ENCODE results near the gene NANOGP8. TPM values are rescaled to one million over a fixed set of nuclear protein-coding genes. Genes with fewer than 3 reads are reported as not detected.
"Not testable (repeated sequence)": the region's sequence is repeated elsewhere in the genome, so short reads cannot be mapped to it uniquely, and the experiment has no call there.

Gene NANOGP8
- total RNA-seq, 1 donor from 2014 or later: not detected

DNA sequence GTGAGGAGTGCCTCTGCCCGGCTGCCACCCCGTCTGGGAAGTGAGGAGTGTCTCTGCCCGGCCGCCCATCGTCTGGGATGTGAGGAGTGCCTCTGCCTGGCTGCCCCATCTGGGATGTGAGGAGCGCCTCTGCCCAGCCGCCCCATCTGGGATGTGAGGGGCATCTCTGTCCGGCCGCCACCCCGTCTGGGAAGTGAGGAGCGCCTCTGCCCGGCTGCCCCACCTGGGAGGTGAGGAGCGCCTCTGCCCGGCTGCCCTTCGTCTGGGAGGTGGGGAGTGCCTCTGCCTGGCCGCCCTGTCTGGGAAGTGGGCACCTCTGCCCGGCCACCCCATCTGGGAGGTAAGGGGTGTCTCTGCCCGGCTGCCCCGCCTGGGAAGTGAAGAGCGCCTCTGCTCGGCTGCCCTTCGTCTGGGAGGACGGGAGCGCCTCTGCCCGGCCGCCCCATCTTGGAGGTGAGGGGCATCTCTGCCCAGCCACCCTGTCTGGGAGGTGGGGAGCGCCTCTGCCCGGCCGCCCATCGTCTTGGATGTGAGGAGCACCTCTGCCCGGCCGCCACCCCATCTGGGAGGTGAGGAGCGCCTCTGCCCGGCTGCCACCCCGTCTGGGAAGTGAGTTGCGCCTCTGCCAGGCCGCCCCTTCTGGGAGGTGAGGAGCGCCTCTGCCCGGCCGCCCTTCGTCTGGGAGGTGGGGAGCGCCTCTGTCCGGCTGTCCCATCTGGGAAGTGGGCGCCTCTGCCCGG lies 3.3 kb downstream of the NANOGP8 start:
- H3K27ac ChIP-seq (ENCODE audit: low read depth, low read length); H3K27me3 ChIP-seq (ENCODE audit: control insufficient read depth in 3 of 3, insufficient read depth in 3 of 3, low read length in 3 of 3); H3K36me3 ChIP-seq (ENCODE audit: control insufficient read depth in 3 of 3, insufficient read depth in 3 of 3, low read length in 3 of 3); H3K4me3 ChIP-seq (ENCODE audit: low read length in 3 of 3); H3K9me3 ChIP-seq (ENCODE audit: control insufficient read depth in 3 of 3, low read length in 3 of 3); H3K9ac ChIP-seq (ENCODE audit: low read depth in 1 of 3, low read length in 3 of 3); H3K4me1 ChIP-seq (ENCODE audit: control insufficient read depth in 3 of 3, insufficient read depth in 3 of 3, low read length in 3 of 3): not testable (repeated sequence)

DNA sequence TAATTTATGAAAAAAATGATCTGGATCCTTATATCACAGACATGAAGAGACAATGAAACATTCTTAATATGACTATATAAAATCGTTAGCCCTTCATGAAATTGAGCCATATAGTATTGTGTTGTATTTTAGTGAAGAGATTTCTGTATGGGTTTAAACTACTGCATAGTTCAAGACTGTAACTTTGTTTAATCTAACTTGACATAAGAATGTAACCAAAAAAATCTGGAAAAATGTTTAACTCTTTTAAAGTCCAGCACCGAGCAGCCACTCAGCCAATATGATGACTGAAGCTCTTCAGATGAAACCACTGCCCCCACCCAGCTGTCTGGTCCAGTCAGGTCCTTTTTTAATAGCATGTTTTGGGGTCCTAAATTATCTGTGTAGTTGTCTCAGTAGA lies 4.9 kb downstream of the NANOGP8 start:
- Histone ChIP-seq H3K27me3 (ENCODE audit: control insufficient read depth in 3 of 3, insufficient read depth in 3 of 3, low read length in 3 of 3) (no peaks in the 10 kb centered on the region), H3K4me1 (ENCODE audit: control insufficient read depth in 3 of 3, insufficient read depth in 3 of 3, low read length in 3 of 3) (no peaks in the 10 kb centered on the region), H3K27ac (ENCODE audit: low read depth, low read length) (no peak overlapping the region), H3K4me3 (ENCODE audit: low read length in 3 of 3) (no peak overlapping the region), H3K9me3 (ENCODE audit: control insufficient read depth in 3 of 3, low read length in 3 of 3) (no peaks in the 10 kb centered on the region), H3K9ac (ENCODE audit: low read depth in 1 of 3, low read length in 3 of 3) (no peak overlapping the region), H3K36me3 (ENCODE audit: control insufficient read depth in 3 of 3, insufficient read depth in 3 of 3, low read length in 3 of 3) (no peaks in the 10 kb centered on the region)

DNA sequence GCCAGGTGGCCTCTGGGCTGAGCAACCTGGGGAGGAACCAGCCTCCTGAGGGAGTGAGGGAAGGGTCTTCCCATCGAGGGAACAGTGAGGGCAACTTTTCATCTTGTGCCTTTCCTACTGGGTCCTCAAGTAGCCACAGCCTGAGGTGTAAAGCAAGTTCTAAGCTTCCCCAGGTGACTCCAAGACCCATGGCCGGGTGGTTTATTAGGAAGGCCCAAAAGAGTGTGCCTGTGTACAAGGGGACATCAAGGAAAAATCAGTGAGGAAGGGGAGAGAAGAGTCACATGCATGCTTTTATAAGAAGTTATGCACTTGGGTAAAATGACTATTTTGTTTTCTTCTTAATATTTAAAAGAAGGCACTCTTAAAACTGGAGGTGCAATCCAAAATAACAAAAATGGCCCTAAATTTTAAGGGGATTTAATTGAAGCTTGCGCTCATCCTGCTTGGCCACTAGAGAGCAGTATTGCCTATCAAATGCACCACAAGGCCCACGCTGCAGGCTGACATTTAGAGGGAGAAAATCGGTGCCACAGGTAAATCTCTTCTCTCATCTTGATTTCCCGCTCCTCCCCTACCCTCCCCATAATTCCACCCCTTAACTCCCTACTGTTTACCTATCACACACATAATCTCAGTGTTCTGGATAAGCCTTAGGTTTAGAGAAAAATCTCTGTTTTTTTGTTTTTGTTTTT lies 6.7 kb downstream of the NANOGP8 start:
- no peaks in the 10 kb centered on the region for H3K27me3 ChIP-seq (ENCODE audit: control insufficient read depth in 3 of 3, insufficient read depth in 3 of 3, low read length in 3 of 3)
- no peak overlapping the region for H3K9ac ChIP-seq (ENCODE audit: low read depth in 1 of 3, low read length in 3 of 3)

DNA sequence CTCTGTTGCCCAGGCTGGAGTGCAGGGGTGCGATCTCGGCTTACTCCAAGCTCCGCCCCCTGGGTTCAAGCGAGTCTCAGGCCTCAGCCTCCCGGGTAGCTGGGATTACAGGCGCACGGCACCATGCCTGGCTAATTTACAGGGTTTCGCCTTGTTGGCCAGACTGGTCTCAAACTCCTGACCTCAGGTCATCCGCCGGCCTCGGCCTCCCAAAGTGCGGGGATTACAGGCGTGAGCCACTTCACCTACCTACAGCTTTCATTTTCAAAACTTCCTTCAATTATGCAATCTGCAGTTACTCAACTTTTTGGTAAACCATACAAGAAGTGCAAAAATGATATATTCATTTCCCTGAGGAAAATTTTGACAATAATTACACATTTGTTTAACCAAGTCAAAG lies 14.0 kb downstream of the NANOGP8 start:
- H3K9ac ChIP-seq (ENCODE audit: low read depth in 1 of 3, low read length in 3 of 3): no peak overlapping the region
- H3K9me3 ChIP-seq (ENCODE audit: control insufficient read depth in 3 of 3, low read length in 3 of 3): no peaks in the 10 kb centered on the region
- no peak overlapping the region for H3K4me3 ChIP-seq (ENCODE audit: low read length in 3 of 3)
- H3K27ac ChIP-seq (ENCODE audit: low read depth, low read length): no peak overlapping the region
- no peaks in the 10 kb centered on the region for H3K4me1 ChIP-seq (ENCODE audit: control insufficient read depth in 3 of 3, insufficient read depth in 3 of 3, low read length in 3 of 3)
- H3K36me3 ChIP-seq (ENCODE audit: control insufficient read depth in 3 of 3, insufficient read depth in 3 of 3, low read length in 3 of 3): no peaks in the 10 kb centered on the region
- H3K27me3 ChIP-seq (ENCODE audit: control insufficient read depth in 3 of 3, insufficient read depth in 3 of 3, low read length in 3 of 3): no peaks in the 10 kb centered on the region

More for the DNA sequence above, 6.7 kb downstream of the NANOGP8 start:
- no peaks in the 10 kb centered on the region for H3K4me1 ChIP-seq (ENCODE audit: control insufficient read depth in 3 of 3, insufficient read depth in 3 of 3, low read length in 3 of 3)
- no peak overlapping the region for H3K4me3 ChIP-seq (ENCODE audit: low read length in 3 of 3)
- no peak overlapping the region for H3K27ac ChIP-seq (ENCODE audit: low read depth, low read length)
- H3K9me3 ChIP-seq (ENCODE audit: control insufficient read depth in 3 of 3, low read length in 3 of 3): no peaks in the 10 kb centered on the region
- H3K36me3 ChIP-seq (ENCODE audit: control insufficient read depth in 3 of 3, insufficient read depth in 3 of 3, low read length in 3 of 3): no peaks in the 10 kb centered on the region

DNA sequence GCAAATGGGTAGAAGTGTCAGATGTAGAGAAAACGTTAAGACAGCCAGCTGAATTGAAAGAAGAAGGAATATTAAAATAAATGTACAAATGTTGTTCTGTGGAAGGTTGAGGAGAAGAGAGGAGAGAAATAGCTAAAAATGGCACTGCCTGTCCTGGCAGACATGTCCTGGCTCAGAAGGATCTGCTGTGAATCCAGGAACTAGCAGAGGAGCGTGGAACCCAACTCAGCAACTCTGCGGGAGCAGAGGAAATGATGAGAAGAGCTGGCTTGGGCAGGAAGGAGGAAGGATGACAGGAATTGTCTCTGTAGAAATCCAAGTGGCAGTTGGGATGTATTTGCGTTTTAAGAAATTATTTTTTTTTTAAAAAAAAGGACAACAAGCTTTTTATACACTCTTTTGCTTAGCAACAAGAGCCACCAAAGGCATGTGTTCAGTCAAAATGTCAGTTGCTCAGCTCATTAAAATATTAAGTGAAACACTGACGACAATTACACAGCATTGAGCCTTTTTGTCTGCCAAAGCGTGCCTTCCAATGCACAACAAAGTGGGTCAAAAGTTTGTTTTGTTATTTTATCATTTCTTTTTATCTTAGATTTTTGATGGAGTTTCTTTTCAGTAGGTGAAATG lies 16.1 kb downstream of the NANOGP8 start:
- Histone ChIP-seq H3K9me3 (ENCODE audit: control insufficient read depth in 3 of 3, low read length in 3 of 3) (no peaks in the 10 kb centered on the region), H3K4me1 (ENCODE audit: control insufficient read depth in 3 of 3, insufficient read depth in 3 of 3, low read length in 3 of 3) (no peaks in the 10 kb centered on the region), H3K9ac (ENCODE audit: low read depth in 1 of 3, low read length in 3 of 3) (no peak overlapping the region), H3K36me3 (ENCODE audit: control insufficient read depth in 3 of 3, insufficient read depth in 3 of 3, low read length in 3 of 3) (no peaks in the 10 kb centered on the region), H3K27me3 (ENCODE audit: control insufficient read depth in 3 of 3, insufficient read depth in 3 of 3, low read length in 3 of 3) (no peaks in the 10 kb centered on the region), H3K27ac (ENCODE audit: low read depth, low read length) (no peak overlapping the region), H3K4me3 (ENCODE audit: low read length in 3 of 3) (no peak overlapping the region)

DNA sequence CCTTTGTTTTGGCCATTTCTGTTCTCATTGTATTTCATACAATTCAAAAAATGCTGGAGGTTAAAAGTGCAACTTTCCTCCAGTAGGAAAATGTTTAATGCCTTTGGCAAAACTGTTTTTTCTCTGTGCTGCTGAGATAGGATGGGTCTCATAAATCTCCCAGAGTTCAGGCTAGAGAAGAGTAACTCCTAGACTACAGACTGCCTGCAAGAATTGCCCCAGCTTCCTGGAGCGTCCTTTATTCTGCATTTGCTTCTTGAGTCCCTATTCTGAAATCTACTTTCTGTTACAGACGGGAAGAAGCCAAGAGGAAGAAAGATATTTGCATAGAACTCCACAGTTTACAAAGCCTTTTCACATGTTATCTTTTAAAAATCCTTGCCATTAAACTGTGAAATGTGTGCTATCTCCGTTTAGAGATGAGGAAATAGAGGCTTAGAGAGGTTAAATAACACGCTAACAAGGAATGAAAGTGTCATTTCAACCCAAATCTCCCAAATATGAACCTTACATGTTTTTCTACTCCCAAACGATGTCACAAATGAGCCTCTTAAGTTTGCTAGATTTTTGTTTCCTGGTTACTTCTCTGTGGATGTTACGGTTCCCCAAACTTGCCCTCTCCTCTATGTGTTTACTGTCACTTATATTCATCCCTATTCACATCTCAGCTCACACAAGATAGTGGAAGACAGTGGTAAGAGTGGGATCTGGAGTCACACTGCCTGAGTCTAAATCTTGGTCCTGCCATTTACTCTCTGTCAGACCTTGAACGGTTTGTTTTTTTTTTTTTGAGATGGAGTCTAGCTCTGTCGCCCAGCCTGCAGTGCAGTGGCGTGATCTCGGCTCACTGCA lies 17.4 kb downstream of the NANOGP8 start:
- no peaks in the 10 kb centered on the region for H3K4me1 ChIP-seq (ENCODE audit: control insufficient read depth in 3 of 3, insufficient read depth in 3 of 3, low read length in 3 of 3)
- no peaks in the 10 kb centered on the region for H3K9me3 ChIP-seq (ENCODE audit: control insufficient read depth in 3 of 3, low read length in 3 of 3)
- H3K4me3 ChIP-seq (ENCODE audit: low read length in 3 of 3): no peak overlapping the region
- H3K36me3 ChIP-seq (ENCODE audit: control insufficient read depth in 3 of 3, insufficient read depth in 3 of 3, low read length in 3 of 3): no peaks in the 10 kb centered on the region
- H3K27ac ChIP-seq (ENCODE audit: low read depth, low read length): no peak overlapping the region
- no peak overlapping the region for H3K9ac ChIP-seq (ENCODE audit: low read depth in 1 of 3, low read length in 3 of 3)
- H3K27me3 ChIP-seq (ENCODE audit: control insufficient read depth in 3 of 3, insufficient read depth in 3 of 3, low read length in 3 of 3): no peaks in the 10 kb centered on the region

DNA sequence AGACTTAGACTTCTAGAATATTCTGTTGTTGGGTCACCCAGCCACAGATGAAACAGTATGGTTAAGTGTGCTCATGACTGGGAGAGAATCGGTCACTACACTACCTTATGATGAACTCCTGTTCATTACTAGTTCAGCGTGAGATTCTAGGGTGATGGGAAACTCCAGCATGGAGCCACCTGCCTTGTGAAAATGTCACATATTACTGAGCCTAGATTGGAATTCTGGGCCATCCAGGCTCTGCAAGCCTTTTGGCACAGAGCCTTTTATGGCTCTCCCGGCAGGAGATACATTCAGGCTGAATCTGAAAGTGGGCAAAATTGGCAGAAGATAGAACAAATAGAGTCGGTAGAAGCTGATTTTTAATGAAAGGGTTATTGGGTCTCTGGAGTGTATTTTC lies 19.0 kb downstream of the NANOGP8 start:
- Histone ChIP-seq H3K9ac (ENCODE audit: low read depth in 1 of 3, low read length in 3 of 3) (no peak overlapping the region), H3K27ac (ENCODE audit: low read depth, low read length) (no peak overlapping the region), H3K4me3 (ENCODE audit: low read length in 3 of 3) (no peak overlapping the region), H3K27me3 (ENCODE audit: control insufficient read depth in 3 of 3, insufficient read depth in 3 of 3, low read length in 3 of 3) (no peaks in the 10 kb centered on the region), H3K9me3 (ENCODE audit: control insufficient read depth in 3 of 3, low read length in 3 of 3) (no peaks in the 10 kb centered on the region), H3K4me1 (ENCODE audit: control insufficient read depth in 3 of 3, insufficient read depth in 3 of 3, low read length in 3 of 3) (no peaks in the 10 kb centered on the region), H3K36me3 (ENCODE audit: control insufficient read depth in 3 of 3, insufficient read depth in 3 of 3, low read length in 3 of 3) (no peaks in the 10 kb centered on the region)

DNA sequence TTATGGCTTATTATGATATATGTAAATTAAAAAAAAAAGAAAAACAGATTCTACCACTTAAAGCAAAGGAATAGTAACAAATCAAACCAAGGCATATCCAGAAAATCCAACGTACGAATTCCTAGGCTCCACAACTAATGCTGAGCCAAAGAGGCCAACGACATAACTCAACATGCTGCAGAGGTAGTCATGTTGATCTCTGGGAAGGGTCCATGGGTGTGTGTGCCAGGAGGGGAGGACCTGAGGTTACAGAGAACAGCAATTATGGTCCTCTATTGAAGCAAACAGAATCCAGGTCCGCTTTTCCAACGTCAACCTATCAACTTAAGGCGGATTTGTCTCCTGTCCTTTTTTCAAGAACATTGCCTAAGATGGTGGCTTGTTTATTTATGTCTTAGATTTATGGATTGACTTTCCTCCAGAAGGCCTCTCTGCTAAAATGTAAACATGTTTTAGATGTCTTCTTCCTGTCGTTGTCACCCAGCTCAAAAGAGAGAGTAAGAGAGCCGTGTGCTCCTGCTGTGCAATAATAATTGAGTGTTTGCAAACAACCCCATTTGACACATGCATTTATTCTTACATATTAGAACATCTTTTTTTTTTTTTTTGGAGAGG lies 20.4 kb downstream of the NANOGP8 start:
- H3K9ac ChIP-seq (ENCODE audit: low read depth in 1 of 3, low read length in 3 of 3): no peak overlapping the region
- no peak overlapping the region for H3K4me3 ChIP-seq (ENCODE audit: low read length in 3 of 3)
- H3K27ac ChIP-seq (ENCODE audit: low read depth, low read length): no peak overlapping the region

DNA sequence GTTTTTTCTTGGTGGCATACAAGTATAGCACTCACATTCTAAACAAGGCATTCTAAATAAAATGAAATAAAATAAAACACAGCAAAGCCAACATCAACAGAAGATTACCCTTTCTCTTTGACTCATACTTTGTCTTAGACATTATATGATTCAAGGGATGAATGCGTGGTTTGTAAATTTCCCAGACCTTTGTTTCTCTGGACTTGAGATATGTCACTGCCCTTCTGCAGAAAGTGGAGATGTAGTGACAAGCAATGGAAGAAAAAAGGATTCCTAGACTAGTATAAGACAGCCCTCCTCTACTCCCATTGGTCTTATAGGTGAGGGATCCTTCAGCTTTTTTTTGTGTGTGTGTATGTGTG lies 22.4 kb downstream of the NANOGP8 start:
- H3K27me3 ChIP-seq (ENCODE audit: control insufficient read depth in 3 of 3, insufficient read depth in 3 of 3, low read length in 3 of 3): no peaks in the 10 kb centered on the region
- no peak overlapping the region for H3K27ac ChIP-seq (ENCODE audit: low read depth, low read length)
- no peaks in the 10 kb centered on the region for H3K4me1 ChIP-seq (ENCODE audit: control insufficient read depth in 3 of 3, insufficient read depth in 3 of 3, low read length in 3 of 3)
- H3K4me3 ChIP-seq (ENCODE audit: low read length in 3 of 3): no peak overlapping the region
- no peaks in the 10 kb centered on the region for H3K36me3 ChIP-seq (ENCODE audit: control insufficient read depth in 3 of 3, insufficient read depth in 3 of 3, low read length in 3 of 3)
- no peak overlapping the region for H3K9ac ChIP-seq (ENCODE audit: low read depth in 1 of 3, low read length in 3 of 3)
- no peaks in the 10 kb centered on the region for H3K9me3 ChIP-seq (ENCODE audit: control insufficient read depth in 3 of 3, low read length in 3 of 3)

More for the DNA sequence above, 20.4 kb downstream of the NANOGP8 start:
- no peaks in the 10 kb centered on the region for H3K4me1 ChIP-seq (ENCODE audit: control insufficient read depth in 3 of 3, insufficient read depth in 3 of 3, low read length in 3 of 3)
- H3K36me3 ChIP-seq (ENCODE audit: control insufficient read depth in 3 of 3, insufficient read depth in 3 of 3, low read length in 3 of 3): no peaks in the 10 kb centered on the region
- no peaks in the 10 kb centered on the region for H3K9me3 ChIP-seq (ENCODE audit: control insufficient read depth in 3 of 3, low read length in 3 of 3)
- no peaks in the 10 kb centered on the region for H3K27me3 ChIP-seq (ENCODE audit: control insufficient read depth in 3 of 3, insufficient read depth in 3 of 3, low read length in 3 of 3)

All from skeletal muscle tissue (tissue), 4 donors.